ENCODE data around the gene PAN3. TPM values are rescaled to one million over a fixed set of nuclear protein-coding genes. Genes with fewer than 3 reads are reported as not detected.

Gene PAN3
- total and polyA plus RNA-seq, 2 of the 8 experiments (the other 6 are each of a cell fraction or from before 2014, with no cell fraction given): 12.7 to 39.3 TPM

- Histone ChIP-seq H2AFZ (ENCODE audit: low read length) (no peak overlapping the region), H2BK12ac (ENCODE audit: low read depth, low read length) (no peak overlapping the region), H3K4me1 (replicated peaks in 1 of 4; ENCODE audit: control insufficient read depth in 3 of 4, insufficient read depth in 4 of 4, low read length in 3 of 4) (no peaks in the 10 kb centered on the region), H3K79me2 (ENCODE audit: control insufficient read depth in 1 of 2, insufficient read depth in 2 of 2, low read length in 2 of 2) (peaks cover 0 to 5% of the 10 kb centered on the region in 2 experiments; a peak in 1 of 4 replicates), H2BK120ac (replicated peaks; ENCODE audit: low read depth, low read length) (no peak overlapping the region), H2BK20ac (ENCODE audit: low read length) (no peak overlapping the region), H3K4ac (replicated peaks; ENCODE audit: insufficient read length, low read depth, low read length) (no peak overlapping the region), H4K20me1 (replicated peaks in 1 of 2; ENCODE audit: control insufficient read depth in 1 of 2, insufficient read depth in 2 of 2, low read length in 2 of 2) (no peaks in the 10 kb centered on the region), H3K36me3 (ENCODE audit: control insufficient read depth in 2 of 4, insufficient read depth in 4 of 4, low read length in 3 of 4) (no peaks in the 10 kb centered on the region; a peak in 2 of 8 replicates), H3K23me2 (ENCODE audit: low read depth, low read length) (no peaks in the 10 kb centered on the region), H3K14ac (ENCODE audit: insufficient read length) (no peak overlapping the region), H3K9me3 (ENCODE audit: insufficient read depth in 2 of 2, low read depth in 1 of 2, low read length in 1 of 2) (no peaks in the 10 kb centered on the region), H3K4me3 (ENCODE audit: extremely low read depth in 1 of 4, insufficient read depth in 2 of 4, low read depth in 3 of 4, low read length in 4 of 4) (no peak overlapping the region), H3K27me3 (replicated peaks in 1 of 4; ENCODE audit: control insufficient read depth in 3 of 4, extremely low read depth in 1 of 4, insufficient read depth in 3 of 4, low read length in 3 of 4) (no peaks in the 10 kb centered on the region), H2BK15ac (ENCODE audit: low read length) (no peak overlapping the region), H4K8ac (ENCODE audit: extremely low read depth, insufficient read depth, low read length) (no peak overlapping the region), H2BK5ac (ENCODE audit: low read depth, low read length) (no peak overlapping the region), H3K18ac (ENCODE audit: extremely low read depth, low read length) (no peak overlapping the region), H3K79me1 (ENCODE audit: low read depth, low read length) (no peaks in the 10 kb centered on the region; the same call in 1 of the 2 replicates), H4K91ac (replicated peaks; ENCODE audit: insufficient read length, low read length) (no peak overlapping the region), H3K27ac (ENCODE audit: low read depth, low read length) (no peak overlapping the region), H3K9ac (replicated peaks in 1 of 4; ENCODE audit: extremely low read depth in 1 of 4, low read depth in 3 of 4, low read length in 3 of 4) (no peak overlapping the region), H3K56ac (replicated peaks; ENCODE audit: insufficient read length, low read depth, low read length) (no peak overlapping the region), H4K5ac (ENCODE audit: insufficient read length, low read depth, low read length) (no peak overlapping the region), H2AK5ac (ENCODE audit: low read depth, low read length) (no peak overlapping the region), H3K4me2 (ENCODE audit: insufficient read depth in 1 of 2, low read depth in 2 of 2, low read length in 2 of 2) (no peak overlapping the region), H3K23ac (ENCODE audit: insufficient read length) (no peak overlapping the region)
- ChIA-PET POLR2A (ENCODE audit: partially characterized antibody) (interaction anchor here (1.6 kb wide), 1 partner anchor 31 kb away, joined by 3 read pairs; no protein-coding TSS in a partner anchor), CTCF (ENCODE audit: partially characterized antibody) (interaction anchor here (1.8 kb wide), 1 partner anchor 15 kb away, joined by 5 read pairs; no protein-coding TSS in a partner anchor)
- DNase-seq (ENCODE audit: low read depth in 1 of 2, low spot score in 2 of 2) (no peak), FAIRE-seq (no peak)
- WGBS, 2 experiments (ENCODE audit: extremely low coverage in 1 of 2, insufficient coverage in 1 of 2, insufficient read length in 1 of 2, insufficient replicate concordance in 2 of 2, low coverage in 1 of 2, low lambda C conversion rate in 2 of 2, missing lambda C conversion rate in 1 of 2): 97% methylated on average over 5 of the region's 5 CpGs; no CpG with 5 or more reads in 1 of the 2 experiments
- TF ChIP-seq PHF8 (conservative IDR thresholded peaks at IDR 0.05; ENCODE audit: low read depth, low read length) (no peak), CHD2 (IDR thresholded peaks at IDR 0.05; ENCODE audit: low read length) (no peak), RNF2 (IDR thresholded peaks at IDR 0.05; ENCODE audit: borderline replicate concordance, low read depth, low read length, missing control alignments, poor library complexity, severe bottlenecking) (no peak), TAF1 (IDR thresholded peaks at IDR 0.05; ENCODE audit: low read depth, low read length) (no peak), TBP (IDR thresholded peaks at IDR 0.05; ENCODE audit: low read depth, low read length) (no peak), HDAC6 (IDR thresholded peaks at IDR 0.05; ENCODE audit: low read depth, low read length) (no peak), BCL11A (IDR thresholded peaks at IDR 0.05; ENCODE audit: low read depth in 2 of 2, low read length in 2 of 2) (no peak), CBX8 (IDR thresholded peaks at IDR 0.05; ENCODE audit: borderline replicate concordance, low read depth, low read length) (no peak), POU5F1 (IDR thresholded peaks at IDR 0.05; ENCODE audit: low read depth, low read length) (no peak), RFX5 (IDR thresholded peaks at IDR 0.05; ENCODE audit: borderline replicate concordance, low read depth, low read length) (no peak), GTF2F1 (IDR thresholded peaks at IDR 0.05; ENCODE audit: borderline replicate concordance, low read depth, low read length) (no peak)
- TF ChIP-seq, protein P1, sequence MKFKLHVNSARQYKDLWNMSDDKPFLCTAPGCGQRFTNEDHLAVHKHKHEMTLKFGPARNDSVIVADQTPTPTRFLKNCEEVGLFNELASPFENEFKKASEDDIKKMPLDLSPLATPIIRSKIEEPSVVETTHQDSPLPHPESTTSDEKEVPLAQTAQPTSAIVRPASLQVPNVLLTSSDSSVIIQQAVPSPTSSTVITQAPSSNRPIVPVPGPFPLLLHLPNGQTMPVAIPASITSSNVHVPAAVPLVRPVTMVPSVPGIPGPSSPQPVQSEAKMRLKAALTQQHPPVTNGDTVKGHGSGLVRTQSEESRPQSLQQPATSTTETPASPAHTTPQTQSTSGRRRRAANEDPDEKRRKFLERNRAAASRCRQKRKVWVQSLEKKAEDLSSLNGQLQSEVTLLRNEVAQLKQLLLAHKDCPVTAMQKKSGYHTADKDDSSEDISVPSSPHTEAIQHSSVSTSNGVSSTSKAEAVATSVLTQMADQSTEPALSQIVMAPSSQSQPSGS (IDR thresholded peaks at IDR 0.05; ENCODE audit: low read length): no peak
Observed at GRCh38 chr13:28204043-28204442, 65.7 kb downstream of the PAN3 start.
